HG02870 (cell line): ENCODE results near the gene MRPL34.

Experiments
- ATAC-seq: cut with Tn5 transposase; IDR thresholded peaks from one replicate; pipeline ENCODE4 v1.9.1; 2021; ENCODE audit warnings: mild to moderate bottlenecking, moderate library complexity; ENCODE audit not compliant: unreplicated experiment

The MRPL34 gene

DNA sequence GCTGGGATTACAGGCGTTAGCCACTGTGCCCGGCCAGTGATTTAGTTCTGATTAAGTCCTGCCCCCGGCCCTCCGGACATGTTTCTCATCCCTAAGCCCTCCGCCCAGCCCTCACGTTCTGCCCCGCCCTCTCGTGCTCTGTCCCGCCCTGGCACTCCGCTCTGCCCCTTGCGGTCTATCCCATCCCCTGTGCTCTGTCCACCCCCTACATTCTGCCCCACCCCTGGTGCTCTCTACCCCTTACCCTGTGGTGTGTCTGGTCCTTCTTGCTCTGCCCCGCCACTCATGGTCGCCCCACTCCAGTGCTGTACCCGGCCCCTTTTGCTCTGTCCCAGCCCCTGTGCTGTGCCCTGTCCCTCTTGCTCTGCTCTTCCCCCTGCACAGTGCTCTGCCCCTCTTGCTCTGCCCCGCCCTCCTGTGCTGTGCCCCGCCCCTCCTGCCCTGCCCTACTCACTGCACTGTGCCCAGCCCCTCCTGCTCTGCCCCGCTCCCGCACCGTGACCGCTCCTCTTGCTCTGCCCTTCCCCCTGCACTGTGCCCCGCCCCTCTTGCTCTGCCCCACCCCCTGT is 34.7 kb downstream of the MRPL34 start:
- ATAC-seq: no peak

DNA sequence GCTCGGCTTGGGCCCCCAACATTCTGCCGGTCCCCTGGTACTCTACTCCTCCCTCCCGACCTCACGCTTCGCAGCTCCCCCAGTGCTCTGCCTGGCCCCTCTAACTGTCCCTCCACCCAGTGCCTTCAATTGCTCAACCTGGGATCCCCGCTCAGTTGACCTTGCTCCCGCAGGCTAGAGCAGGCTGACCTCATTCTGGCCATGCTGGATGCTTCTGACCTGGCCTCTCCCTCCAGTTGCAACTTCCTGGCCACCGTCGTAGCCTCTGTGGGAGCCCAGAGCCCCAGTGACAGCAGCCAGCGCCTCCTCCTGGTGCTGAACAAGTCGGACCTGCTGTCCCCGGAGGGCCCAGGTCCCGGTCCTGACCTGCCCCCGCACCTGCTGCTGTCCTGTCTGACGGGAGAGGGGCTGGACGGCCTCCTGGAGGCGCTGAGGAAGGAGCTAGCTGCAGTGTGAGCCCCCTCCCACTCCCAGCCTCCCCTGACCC is 35.2 kb downstream of the MRPL34 start:
- no peak for ATAC-seq

- ATAC-seq: no peak
These were observed 35.7 kb downstream of the MRPL34 start for GRCh38 chr19:17341386-17341785.

DNA sequence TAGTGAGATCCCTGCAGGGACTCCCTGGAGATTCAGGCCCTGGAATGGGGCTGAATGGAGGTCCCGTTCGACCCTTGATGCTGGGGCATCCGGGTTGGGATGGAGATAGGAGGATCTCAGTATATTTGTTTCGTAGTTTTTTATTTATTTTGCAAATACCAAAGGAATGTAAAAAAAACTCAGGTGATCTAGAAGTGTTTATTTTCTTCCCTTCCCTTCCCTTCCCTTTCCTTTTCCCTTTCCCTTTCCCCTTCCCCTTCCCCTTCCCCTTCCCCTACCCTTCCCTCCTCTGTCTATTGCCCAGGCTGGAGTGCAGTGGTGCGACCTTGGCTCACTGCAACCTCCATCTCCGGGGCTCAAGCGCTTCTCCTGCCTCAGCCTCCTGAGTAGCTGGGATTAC is 36.2 kb downstream of the MRPL34 start:
- ATAC-seq: no peak

- no peak for ATAC-seq
These were observed 40.5 kb downstream of the MRPL34 start for GRCh38 chr19:17346109-17346671.

GRCh38 chr19:17347361-17347760 is 41.7 kb downstream of the MRPL34 start:
- ATAC-seq: no peak

GRCh38 chr19:17347877-17348276 is 42.2 kb downstream of the MRPL34 start:
- no peak for ATAC-seq

- no peak for ATAC-seq
These were observed 43.0 kb downstream of the MRPL34 start for GRCh38 chr19:17348700-17349099.

GRCh38 chr19:17351815-17352435 is 46.3 kb downstream of the MRPL34 start:
- no peak for ATAC-seq

DNA sequence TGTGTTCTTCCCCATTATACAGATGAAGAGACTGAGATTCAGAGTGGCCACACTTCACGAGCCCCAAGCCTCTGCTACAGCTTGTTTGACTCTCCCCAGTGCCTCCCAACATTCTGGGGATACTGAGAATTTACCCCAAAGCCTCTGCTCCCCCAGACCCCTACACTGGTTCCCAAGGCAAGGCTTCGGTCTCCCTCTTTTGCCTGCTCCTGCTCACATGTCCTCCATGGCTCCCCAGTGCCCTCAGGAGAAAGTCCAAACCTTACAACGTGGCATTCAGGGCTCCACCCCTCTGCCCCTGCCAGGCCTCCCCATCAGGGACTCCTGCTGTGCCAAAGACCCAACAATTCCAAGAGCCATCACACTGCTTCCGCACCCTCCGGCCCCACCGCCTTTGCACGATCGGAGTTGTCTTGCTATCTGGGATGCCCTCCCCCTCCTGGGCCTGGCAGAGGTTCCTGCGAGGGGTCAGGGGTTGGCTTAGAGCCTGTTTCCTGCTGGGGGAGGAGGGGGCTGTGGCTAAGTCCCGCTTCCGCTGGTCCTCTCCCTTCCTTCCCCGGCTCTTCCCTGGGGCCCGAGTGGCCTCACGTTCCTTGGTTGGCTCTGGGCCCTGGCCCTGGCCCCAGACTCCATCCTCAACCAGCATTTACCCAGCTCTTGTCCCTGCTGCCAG is 47.1 kb downstream of the MRPL34 start:
- ATAC-seq: no peak

DNA sequence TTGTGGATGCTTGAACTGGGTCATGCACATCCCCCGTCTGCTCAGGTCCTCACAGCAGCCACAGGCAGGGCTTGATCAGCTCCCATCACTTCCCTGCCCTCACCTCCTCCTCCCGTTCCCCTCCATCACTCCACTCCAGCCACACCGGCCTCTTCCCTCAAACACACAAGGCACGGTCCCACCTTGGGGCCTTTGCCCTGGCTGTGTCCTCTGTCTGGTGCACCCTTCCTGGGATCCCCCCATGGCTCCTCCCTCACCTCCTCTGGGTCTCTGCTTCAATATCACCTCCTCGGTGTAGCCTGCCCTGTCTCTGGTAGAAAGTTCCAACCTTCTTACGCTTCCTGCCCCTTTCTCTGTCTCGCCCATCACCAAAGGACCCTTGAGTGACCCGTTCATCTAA is 47.7 kb downstream of the MRPL34 start:
- no peak for ATAC-seq
